CD4-positive, alpha-beta T cell (primary cell): Measurements from ENCODE around the gene MPP3. TPM values are rescaled to one million over a fixed set of nuclear protein-coding genes. Genes with fewer than 3 reads are reported as not detected.

Experiments
- ATAC-seq: fragments of 200-7000 bp; cut with Tn5 transposase; one replicate; pipeline ENCODE4 v1.10.0; 2022; ENCODE audit warnings: mild to moderate bottlenecking; ENCODE audit not compliant: poor library complexity
- CTCF ChIA-PET: fragments of 350-600 bp; sonication (Branson Sonifier 250); formaldehyde crosslinking; loops from one replicate; lab custom pipeline; 2021; ENCODE audit warnings: antibody characterized with exemption, inconsistent platforms; lab: Charles Lee
- POLR2A ChIA-PET: fragments of 350-600 bp; sonication (Branson Sonifier 250); formaldehyde crosslinking; loops from one replicate; lab custom pipeline; 2021; ENCODE audit warnings: antibody characterized with exemption, inconsistent platforms; lab: Charles Lee
- DNase-seq, 14 experiments: peaks; one replicate each; pipeline ENCODE4 v3.0.0-alpha.2; 2013 to 2020; ENCODE audit warnings: mixed read lengths in 2 of 14
- H3K27ac ChIP-seq, 2 donors: one replicate each; pipeline versions ENCODE4 v1.5.1 to v1.7.0; 2013; ENCODE audit warnings: low read length in 2 of 2, low read depth in 1 of 2, mild to moderate bottlenecking in 1 of 2
- H3K27me3 ChIP-seq, 2 experiments: 1 replicate in 1 of 2; 2 replicates in 1 of 2; pipeline versions ENCODE4 v1.6.1 to v1.7.0; 2013; ENCODE audit warnings: low read length in 2 of 2, control low read depth in 1 of 2, mild to moderate bottlenecking in 1 of 2, moderate library complexity in 1 of 2; ENCODE audit not compliant: insufficient read depth in 2 of 2, control insufficient read depth in 1 of 2
- H3K36me3 ChIP-seq: one replicate; pipeline ENCODE4 v1.6.1; 2013; ENCODE audit warnings: low read length, control low read depth; ENCODE audit not compliant: insufficient read depth
- H3K4me1 ChIP-seq: one replicate; pipeline ENCODE4 v1.6.1; 2013; ENCODE audit warnings: low read length, control low read depth; ENCODE audit not compliant: insufficient read depth
- H3K4me3 ChIP-seq: one replicate; pipeline ENCODE4 v1.5.1; 2013; ENCODE audit warnings: mild to moderate bottlenecking, low read length, moderate library complexity
- H3K9me3 ChIP-seq, 2 experiments: 1 replicate in 1 of 2; 2 replicates in 1 of 2; pipeline versions ENCODE4 v1.6.1 to v1.7.0; 2013; ENCODE audit warnings: low read length in 2 of 2, mild to moderate bottlenecking in 2 of 2, control low read depth in 1 of 2, moderate library complexity in 1 of 2; ENCODE audit not compliant: control insufficient read depth in 1 of 2, insufficient read depth in 1 of 2
- H3K27ac Mint-ChIP-seq: one replicate; pipeline ENCODE4 v1.8.0; 2020; ENCODE audit warnings: mixed read lengths
- H3K27me3 Mint-ChIP-seq: one replicate; pipeline ENCODE4 v1.8.0; 2021; ENCODE audit warnings: mixed read lengths
- H3K36me3 Mint-ChIP-seq: one replicate; pipeline ENCODE4 v1.8.0; 2021; ENCODE audit warnings: low read depth, mixed read lengths
- H3K4me1 Mint-ChIP-seq: one replicate; pipeline ENCODE4 v1.8.0; 2021; ENCODE audit warnings: low read depth, mixed read lengths
- H3K4me3 Mint-ChIP-seq: one replicate; pipeline ENCODE4 v1.8.0; 2020; ENCODE audit warnings: mild to moderate bottlenecking, mixed read lengths
- H3K9me3 Mint-ChIP-seq: one replicate; pipeline ENCODE4 v1.8.0; 2020; ENCODE audit warnings: mixed read lengths
- CTCF ChIP-seq: fragments of 200-600 bp; IDR thresholded peaks from one replicate; pipeline ENCODE4 v1.8.0; 2022; ENCODE audit warnings: antibody characterized with exemption, mild to moderate bottlenecking
- intact Hi-C, 2 experiments: fragments of 100-400 bp; cut with DNase I in 1 of 2; cut with micrococcal nuclease in 1 of 2; formaldehyde crosslinking; loops; one replicate each; pipeline versions ENCODE4 v1.15.1 to v1.9.0; 2023 to 2025; cut with DNase I, micrococcal nuclease
- total RNA-seq, 174 experiments: library from RNA in 2 of 174; stranded (reverse) in 2 of 174; gene quantifications; one replicate each; pipeline ENCODE4 v1.2.3 and lab custom pipeline; 2021 to 2026

MPP3 gene
- total RNA-seq, 2 experiments from 2014 or later = 0.14 TPM; not detected in 1

GRCh38 chr17:43808076-43808475 is 24.9 kb downstream of the MPP3 start:
- ChIA-PET CTCF (no interaction called here), POLR2A (no interaction called here)
- Histone ChIP-seq H3K27ac (no peak overlapping the region), H3K9me3 (no peaks in the 10 kb centered on the region), H3K27me3 (peaks cover 0 to 6% of the 10 kb centered on the region in 2 experiments), H3K4me3 (no peak overlapping the region), H3K4me1 (no peaks in the 10 kb centered on the region), H3K36me3 (no peaks in the 10 kb centered on the region)
- H3K4me1 Mint-ChIP-seq = no peaks in the 10 kb centered on the region
- H3K27ac Mint-ChIP-seq = no peak overlapping the region
- H3K4me3 Mint-ChIP-seq = no peak overlapping the region
- intact Hi-C loops = loop anchor here in 1 of 2 experiments (5.0 kb wide), 1 partner anchor 274 kb away; no protein-coding TSS in a partner anchor
- no peak for TF ChIP-seq CTCF
- H3K9me3 Mint-ChIP-seq = no peaks in the 10 kb centered on the region
- DNase-seq (no peak), ATAC-seq (no peak)
- no peaks in the 10 kb centered on the region for H3K36me3 Mint-ChIP-seq
- peaks cover 28% of the 10 kb centered on the region for H3K27me3 Mint-ChIP-seq

GRCh38 chr17:43805117-43805516 is 27.8 kb downstream of the MPP3 start:
- Histone ChIP-seq H3K9me3 (no peaks in the 10 kb centered on the region), H3K27ac (no peak overlapping the region), H3K4me3 (no peak overlapping the region), H3K27me3 (peaks cover 4 to 6% of the 10 kb centered on the region in 2 experiments), H3K4me1 (no peaks in the 10 kb centered on the region), H3K36me3 (no peaks in the 10 kb centered on the region)
- H3K9me3 Mint-ChIP-seq = no peaks in the 10 kb centered on the region
- CTCF ChIA-PET = no interaction called here
- intact Hi-C loops = loop anchor here in 1 of 2 experiments (5.0 kb wide), 1 partner anchor 277 kb away; no protein-coding TSS in a partner anchor
- POLR2A ChIA-PET = interaction anchor here (0.5 kb wide), 1 partner anchor 239 kb away, joined by 4 read pairs; no protein-coding TSS in a partner anchor
- ATAC-seq (no peak), DNase-seq (no peak)
- H3K36me3 Mint-ChIP-seq = no peaks in the 10 kb centered on the region
- no peak overlapping the region for H3K4me3 Mint-ChIP-seq
- H3K27me3 Mint-ChIP-seq = peaks cover 40% of the 10 kb centered on the region
- H3K4me1 Mint-ChIP-seq = no peaks in the 10 kb centered on the region
- H3K27ac Mint-ChIP-seq = no peak overlapping the region
- no peak for TF ChIP-seq CTCF

- intact Hi-C loops = no loop called here
- Histone ChIP-seq H3K9me3 (no peaks in the 10 kb centered on the region), H3K27ac (no peak overlapping the region), H3K4me1 (no peaks in the 10 kb centered on the region), H3K36me3 (no peaks in the 10 kb centered on the region), H3K27me3 (peaks cover 4 to 12% of the 10 kb centered on the region in 2 experiments), H3K4me3 (no peak overlapping the region)
- Mint-ChIP-seq H3K27me3 (peaks cover 50% of the 10 kb centered on the region), H3K27ac (no peak overlapping the region), H3K9me3 (no peaks in the 10 kb centered on the region), H3K36me3 (no peaks in the 10 kb centered on the region), H3K4me1 (no peaks in the 10 kb centered on the region), H3K4me3 (no peak overlapping the region)
- no peak for ATAC-seq
- no peak for TF ChIP-seq CTCF
- POLR2A ChIA-PET = no interaction called here
- DNase-seq = no peak
- CTCF ChIA-PET = no interaction called here
These were observed 29.2 kb downstream of the MPP3 start for GRCh38 chr17:43803758-43804157.
